Upper lobe of left lung (tissue), 4 donors: ENCODE data around the gene CLEC4F.

Experiments
- POLR2AphosphoS5 ChIP-seq, 2 donors: sonication (generic); formaldehyde crosslinking; IDR thresholded peaks; one replicate each; pipeline ENCODE4 v1.5.1; 2017; ENCODE audit warnings: antibody characterized with exemption in 2 of 2
- TF ChIP-seq, protein P1 (sequence below), 6 experiments: fragments of 450-650 bp in 4 of 6; fragments of 200-600 bp in 2 of 6; sonication (generic) in 2 of 6; IDR thresholded peaks; one replicate each; pipeline ENCODE4 v1.5.1; 2016 to 2019; ENCODE audit warnings: antibody characterized with exemption in 6 of 6

- TF ChIP-seq, protein P1, sequence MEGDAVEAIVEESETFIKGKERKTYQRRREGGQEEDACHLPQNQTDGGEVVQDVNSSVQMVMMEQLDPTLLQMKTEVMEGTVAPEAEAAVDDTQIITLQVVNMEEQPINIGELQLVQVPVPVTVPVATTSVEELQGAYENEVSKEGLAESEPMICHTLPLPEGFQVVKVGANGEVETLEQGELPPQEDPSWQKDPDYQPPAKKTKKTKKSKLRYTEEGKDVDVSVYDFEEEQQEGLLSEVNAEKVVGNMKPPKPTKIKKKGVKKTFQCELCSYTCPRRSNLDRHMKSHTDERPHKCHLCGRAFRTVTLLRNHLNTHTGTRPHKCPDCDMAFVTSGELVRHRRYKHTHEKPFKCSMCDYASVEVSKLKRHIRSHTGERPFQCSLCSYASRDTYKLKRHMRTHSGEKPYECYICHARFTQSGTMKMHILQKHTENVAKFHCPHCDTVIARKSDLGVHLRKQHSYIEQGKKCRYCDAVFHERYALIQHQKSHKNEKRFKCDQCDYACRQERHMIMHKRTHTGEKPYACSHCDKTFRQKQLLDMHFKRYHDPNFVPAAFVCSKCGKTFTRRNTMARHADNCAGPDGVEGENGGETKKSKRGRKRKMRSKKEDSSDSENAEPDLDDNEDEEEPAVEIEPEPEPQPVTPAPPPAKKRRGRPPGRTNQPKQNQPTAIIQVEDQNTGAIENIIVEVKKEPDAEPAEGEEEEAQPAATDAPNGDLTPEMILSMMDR (IDR thresholded peaks at IDR 0.05) = no peak
- TF ChIP-seq POLR2AphosphoS5 (IDR thresholded peaks at IDR 0.05) = no peak
These were observed 7.7 kb upstream of the CLEC4F start for GRCh38 chr2:70828115-70828514.
